DMS 273 (cell line): ENCODE results near the gene PMFBP1.

ENCODE experiments used
- DNase-seq: peaks from one replicate; lab custom pipeline; 2025; ENCODE audit not compliant: unreplicated experiment; lab: John Stamatoyannopoulos, UW

Gene PMFBP1

DNA sequence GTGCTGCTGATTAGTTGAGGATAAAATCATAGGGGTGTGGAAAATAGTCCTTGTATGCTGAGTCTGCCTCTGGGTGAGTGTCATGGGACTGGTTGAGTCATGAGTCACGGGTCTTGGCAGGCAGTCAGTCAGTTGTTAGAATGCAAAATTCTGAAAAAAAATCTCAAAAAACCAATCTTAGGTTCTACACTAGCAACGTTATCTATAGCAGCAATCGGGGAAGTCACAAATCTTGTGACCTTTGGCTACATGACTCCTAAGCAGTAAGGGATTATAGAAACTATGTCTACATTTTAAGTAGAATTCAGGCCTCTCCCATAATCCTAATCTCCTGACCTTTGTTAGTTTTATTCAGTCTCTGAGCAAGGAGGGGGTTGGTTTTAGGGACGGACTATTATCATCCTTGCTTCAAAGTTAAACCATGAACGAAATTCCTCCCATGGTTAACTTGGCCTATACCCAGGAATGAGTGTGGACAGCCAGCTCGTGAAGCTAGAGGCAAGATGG lies 18.0 kb upstream of the PMFBP1 start:
- DNase-seq: peak; percentile 27

DNA sequence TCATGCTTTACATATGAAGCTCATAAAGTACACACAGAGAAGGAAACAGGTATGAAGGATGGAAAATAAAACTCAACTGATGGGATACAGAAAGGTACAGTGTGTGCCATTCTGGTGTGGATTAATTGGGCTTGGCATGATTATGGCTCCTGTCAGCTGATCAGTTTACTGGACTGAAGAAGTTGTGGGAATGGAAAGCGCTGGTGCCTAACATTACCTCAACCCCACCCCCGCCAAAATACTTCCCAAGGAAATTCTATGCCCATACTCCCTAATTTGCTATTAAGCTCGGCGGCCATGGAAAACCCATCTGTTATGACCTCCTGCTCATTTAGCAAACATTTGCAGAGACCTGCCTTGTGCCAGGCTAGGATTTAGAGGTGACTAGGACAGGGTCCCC lies 16.6 kb upstream of the PMFBP1 start:
- peak; percentile 97 for DNase-seq

GRCh38 chr16:72187551-72187950 lies 15.6 kb upstream of the PMFBP1 start:
- DNase-seq: peak; percentile 37

DNA sequence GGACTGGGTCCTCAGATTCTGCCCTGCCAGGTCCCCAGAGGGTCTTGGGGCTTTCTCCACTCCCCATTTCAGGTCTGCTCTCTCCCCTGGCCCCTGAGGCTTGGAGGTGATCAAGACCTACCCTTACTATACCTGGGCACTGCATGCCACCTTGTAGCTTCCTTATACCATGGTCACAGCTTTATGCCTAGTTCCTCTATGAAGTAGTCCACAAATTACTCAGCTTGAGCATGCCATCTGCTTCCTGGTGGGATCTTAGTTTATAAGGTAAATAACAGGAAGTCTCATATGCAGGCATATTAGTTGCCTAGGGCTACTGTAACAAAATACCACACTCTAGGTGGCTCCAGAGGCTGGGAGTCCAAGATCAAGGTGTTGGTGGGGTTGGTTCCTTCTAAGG lies 11.0 kb upstream of the PMFBP1 start:
- DNase-seq: peak; percentile 70

- peak; percentile 74 for DNase-seq
These were observed 7.4 kb upstream of the PMFBP1 start for GRCh38 chr16:72179204-72179970.

DNA sequence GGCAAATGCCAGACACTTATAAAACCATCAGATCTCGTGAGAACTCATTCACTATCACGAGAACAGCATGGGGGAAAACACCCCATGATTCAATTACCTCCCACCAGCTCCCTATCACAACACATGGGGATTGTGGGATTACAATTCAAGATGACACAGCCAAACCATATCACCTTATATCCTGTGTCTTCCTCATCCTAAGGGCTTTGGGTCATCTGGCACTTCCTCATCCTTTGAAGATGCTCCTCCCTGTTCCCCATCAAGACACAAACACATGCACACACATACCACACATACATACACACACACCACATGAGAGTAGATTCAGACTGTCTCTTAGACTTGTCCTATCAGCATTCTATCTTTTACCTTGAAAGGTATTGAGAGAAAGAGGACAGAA lies 2.8 kb upstream of the PMFBP1 start:
- no peak for DNase-seq

DNA sequence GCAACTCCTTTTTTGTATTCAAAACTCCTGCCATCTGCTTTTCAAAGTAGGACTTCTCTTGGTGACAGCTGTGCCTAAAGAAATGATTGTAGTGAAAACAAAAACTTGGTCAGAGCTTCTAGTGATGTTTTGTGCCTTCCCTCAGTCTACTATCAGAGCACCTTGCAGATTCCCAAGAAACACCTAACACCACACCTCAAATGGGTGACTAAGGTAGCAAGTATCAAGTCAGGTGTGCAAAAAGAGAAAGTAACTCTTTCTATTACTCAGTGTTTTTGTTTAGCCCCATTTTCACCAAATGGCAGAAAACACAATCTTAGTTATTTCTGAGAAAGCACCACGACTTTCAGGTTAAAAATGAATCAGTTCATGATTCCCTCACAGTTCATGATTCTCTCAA lies 2.0 kb upstream of the PMFBP1 start:
- peak; percentile 85 for DNase-seq

GRCh38 chr16:72171236-72171635 lies 719 bp downstream of the PMFBP1 start:
- DNase-seq: peak; percentile 80

DNA sequence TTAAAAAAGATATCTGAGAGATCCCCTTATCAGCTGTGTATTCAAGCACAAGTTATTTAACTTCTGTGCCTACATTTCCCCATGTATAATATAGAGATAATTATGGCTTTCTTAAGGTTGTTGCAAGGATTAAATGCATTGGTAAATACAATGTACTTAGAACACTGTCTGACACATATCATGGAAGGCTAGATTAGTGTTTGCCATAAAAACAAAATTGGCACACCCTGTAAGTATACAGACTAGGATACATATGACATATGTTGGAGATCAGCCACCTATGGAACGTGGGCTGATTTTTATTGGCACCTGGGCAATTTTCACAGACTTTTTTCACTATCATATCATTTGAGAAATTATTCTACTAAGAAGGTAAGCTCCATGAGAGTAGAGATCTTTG lies 2.2 kb downstream of the PMFBP1 start:
- no peak for DNase-seq

GRCh38 chr16:72168365-72168764 lies 3.6 kb downstream of the PMFBP1 start:
- DNase-seq: no peak

DNA sequence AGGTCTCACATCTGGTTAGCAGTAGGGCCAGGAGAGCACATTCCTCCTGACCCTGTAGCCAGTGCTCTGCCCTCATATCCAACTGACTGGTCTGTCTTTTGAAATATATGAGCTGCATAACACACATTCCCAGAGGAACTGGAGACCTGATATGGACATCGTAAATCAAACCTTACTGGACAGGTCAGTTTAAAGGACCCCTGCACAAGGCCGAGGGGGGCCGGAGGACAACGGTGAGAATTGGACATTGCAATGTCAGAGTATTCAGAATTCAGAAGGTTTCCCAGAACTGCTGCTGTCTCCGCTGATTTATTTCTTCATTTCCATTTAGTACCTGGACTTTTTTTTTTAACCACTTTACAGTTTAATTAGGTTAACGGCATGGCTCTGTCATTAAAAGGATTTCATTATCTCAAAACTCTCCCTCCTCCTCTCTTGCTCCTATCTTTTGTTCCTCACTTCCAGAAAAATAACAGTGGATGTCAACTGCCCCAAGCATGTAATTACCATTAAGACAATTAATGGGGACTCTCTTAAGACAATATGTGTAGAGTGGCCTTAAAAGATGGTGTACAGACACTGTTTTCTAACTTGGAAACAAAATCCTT lies 4.9 kb downstream of the PMFBP1 start:
- no peak for DNase-seq

GRCh38 chr16:72166151-72166550 lies 5.8 kb downstream of the PMFBP1 start:
- DNase-seq: no peak

DNA sequence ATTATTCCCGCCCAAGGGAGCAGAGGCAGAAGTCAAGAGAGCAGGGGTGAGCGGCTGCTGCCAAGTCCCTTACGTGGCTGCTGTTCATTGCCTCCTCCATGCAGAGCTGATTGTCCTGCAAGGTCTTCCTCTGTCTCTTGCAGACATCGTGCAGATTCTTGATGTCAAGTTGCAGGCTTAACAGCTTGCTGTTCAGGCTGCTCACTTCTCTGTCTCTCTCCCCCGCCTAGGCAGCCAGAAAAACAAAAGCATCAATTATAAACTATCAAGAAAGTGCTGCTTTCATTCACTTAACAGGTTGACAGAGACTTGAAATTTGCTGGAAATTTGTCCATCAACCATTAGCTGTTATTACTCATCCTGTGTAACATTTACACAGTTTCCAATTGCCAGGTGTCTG lies 7.3 kb downstream of the PMFBP1 start:
- peak; percentile 70 for DNase-seq

DNA sequence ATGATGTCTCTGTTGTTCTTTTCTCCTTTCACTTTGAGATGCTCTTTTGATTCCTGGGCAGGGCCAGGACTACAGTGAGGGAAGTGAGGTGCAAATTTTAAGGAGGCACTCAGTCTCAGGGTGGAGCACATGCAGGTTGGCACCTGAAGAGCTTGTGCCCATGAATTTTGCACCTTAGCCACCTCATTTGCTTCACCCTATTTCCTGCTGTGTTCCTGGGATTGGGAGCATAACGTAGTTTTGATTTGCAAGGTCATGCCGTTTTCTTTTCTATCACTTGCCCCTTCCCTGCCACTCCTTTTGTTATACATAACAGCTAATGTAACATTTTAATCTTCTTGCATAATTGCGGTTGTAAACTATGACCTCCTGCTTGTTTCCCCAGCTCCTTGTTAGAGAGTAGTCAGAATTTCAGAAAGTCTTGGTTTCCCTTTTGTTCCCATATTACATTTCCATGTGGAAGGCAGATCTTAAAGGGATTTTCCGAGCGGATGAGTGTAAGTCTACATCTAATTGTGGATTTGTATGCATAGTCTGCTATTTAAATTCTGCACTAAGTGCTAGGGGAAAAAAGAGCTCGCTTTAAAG lies 9.8 kb downstream of the PMFBP1 start:
- DNase-seq: peak; percentile 59

- peak; percentile 89 for DNase-seq
These were observed 12.2 kb downstream of the PMFBP1 start for GRCh38 chr16:72159801-72160200.

DNA sequence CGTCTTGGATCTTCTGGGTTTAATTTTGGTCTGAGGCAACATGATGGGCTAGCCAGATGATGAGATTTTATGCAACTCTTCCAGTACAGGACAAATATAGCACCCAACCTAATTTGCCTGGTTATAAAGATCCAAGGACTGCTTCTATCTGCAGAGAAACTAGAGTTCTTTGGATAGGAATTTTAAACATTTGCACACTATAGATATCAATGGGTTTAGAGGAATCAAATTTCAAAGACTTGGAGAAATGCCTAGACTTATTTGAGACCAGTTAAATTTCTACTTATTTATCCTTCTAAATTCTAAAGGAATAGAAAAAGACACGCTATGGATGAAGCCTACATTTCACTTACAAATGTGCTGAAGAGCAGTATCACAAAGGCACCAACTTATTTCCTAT lies 12.6 kb downstream of the PMFBP1 start:
- DNase-seq: peak; percentile 48

GRCh38 chr16:72149676-72150464 lies 22.1 kb downstream of the PMFBP1 start:
- DNase-seq: peak; percentile 22

DNA sequence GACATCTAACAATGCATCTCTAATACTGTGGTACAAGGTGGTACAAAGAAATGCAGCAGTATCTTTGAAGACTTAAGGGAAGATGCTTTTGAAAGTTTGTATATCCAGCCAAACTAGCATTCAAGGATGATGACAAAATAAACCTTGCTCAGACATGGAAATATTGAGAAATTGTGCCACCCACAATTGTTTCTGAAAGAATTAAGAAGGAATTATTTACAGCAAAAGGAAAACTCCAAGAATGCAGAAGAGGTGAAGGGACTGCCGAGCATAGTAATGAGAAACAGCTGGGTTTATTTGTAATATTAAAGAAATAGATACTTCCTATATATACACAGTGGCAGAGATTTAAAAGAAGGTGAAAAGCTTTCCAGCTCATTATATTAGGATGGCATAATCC lies 29.5 kb downstream of the PMFBP1 start:
- no peak for DNase-seq

DNA sequence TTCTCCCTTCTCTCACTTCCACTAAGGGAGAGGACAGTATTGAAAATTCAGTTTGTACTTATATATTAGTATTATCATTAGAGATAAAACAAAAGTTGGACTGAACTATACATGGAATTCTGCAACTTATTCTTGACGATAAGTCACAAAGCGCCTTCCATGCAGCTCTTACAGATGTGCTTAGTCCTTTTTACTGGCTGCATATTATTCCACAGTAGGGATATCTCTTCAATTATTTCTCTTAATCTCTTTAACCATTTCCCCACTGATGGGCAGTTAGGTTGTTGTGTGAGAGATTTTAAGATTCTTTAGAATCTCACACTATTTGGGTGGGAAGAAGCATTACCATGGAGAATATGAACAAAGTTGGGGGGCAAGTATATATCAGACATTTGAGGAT lies 32.0 kb downstream of the PMFBP1 start:
- no peak for DNase-seq

DNA sequence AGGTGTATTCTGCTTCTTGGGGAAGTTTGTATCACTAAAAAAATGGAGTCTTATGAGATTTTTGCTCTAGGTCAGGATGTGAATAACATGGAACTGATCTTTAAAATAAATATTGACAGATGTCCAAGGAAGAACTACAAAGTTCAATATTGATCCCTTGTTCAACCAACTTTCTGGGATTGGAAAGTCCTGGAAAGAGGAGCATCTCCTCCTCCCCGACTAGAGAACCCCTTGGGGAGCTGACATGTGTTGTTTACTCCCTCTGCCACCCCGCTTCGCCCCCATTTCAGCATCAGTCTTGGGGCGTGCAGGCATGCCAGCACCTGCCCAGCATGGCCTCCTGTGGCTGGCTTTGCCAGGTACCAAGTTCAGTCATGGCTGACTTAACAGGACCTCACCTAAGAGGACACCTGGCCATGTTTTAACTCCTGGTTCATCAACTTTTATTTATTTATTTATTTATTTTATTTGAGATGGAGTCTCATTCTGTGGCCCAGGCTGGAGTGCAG lies 33.8 kb downstream of the PMFBP1 start:
- DNase-seq: peak; percentile 54

DNA sequence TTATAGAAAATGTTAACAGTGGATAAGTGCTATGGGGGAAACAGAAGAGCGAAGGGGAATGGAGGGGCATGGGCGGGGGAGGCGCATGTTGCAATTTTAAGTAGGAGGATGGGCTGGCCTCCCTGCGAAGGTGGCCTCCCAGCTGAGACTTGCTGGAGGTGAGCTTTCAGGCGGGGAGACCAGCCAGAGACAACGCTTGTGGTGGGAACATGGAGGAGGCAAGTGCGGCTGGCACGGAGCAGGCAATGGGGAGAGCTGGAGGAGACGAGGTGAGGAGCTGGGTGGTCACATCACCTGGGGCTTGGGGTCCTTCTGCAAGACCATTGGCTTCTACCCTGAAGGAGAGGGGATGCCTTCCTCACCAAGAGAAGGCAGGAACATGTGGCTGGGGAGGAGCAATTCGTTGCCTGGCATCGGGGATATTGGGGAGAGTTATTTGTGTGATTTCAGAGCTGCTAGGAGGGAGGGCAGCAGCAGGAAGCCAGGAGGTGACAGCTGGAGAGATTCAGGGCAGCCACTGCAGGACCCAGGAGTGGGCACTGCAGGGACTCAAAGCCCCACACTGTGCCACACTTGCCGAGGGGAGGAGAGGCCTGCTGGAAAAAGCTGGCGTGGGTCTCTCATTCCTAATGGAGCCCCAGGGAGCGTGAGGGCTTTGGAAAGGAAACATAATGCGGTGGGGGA lies 34.4 kb downstream of the PMFBP1 start:
- peak; percentile 85 for DNase-seq
